GM13977 (cell line): ENCODE measurements around the gene SERP2.

Experiments used
- DNase-seq: peaks from one replicate; pipeline ENCODE4 v3.0.0; 2012; ENCODE audit warnings: low spot score
- in situ Hi-C: fragments of 300-500 bp; cut with MboI; formaldehyde crosslinking; loops from one replicate; pipeline ENCODE4 v1.12.0; 2022; ENCODE audit warnings: low sequenced_read_pairs, low pct_unique_long_range_greater_than_20kb, mixed read lengths, inconsistent platforms; ENCODE audit not compliant: unreplicated experiment
- TF ChIP-seq, protein P1 (sequence below): IDR thresholded peaks from 2 replicates; pipeline ENCODE4 v1.5.1; 2012; ENCODE audit warnings: mild to moderate bottlenecking, control low read depth; ENCODE audit not compliant: insufficient read depth; ENCODE audit errors: extremely low read depth, missing control alignments

Gene SERP2

GRCh38 chr13:44436589-44437337 lies 63.1 kb downstream of the SERP2 start:
- peak; percentile 45 for DNase-seq
- TF ChIP-seq, protein P1, sequence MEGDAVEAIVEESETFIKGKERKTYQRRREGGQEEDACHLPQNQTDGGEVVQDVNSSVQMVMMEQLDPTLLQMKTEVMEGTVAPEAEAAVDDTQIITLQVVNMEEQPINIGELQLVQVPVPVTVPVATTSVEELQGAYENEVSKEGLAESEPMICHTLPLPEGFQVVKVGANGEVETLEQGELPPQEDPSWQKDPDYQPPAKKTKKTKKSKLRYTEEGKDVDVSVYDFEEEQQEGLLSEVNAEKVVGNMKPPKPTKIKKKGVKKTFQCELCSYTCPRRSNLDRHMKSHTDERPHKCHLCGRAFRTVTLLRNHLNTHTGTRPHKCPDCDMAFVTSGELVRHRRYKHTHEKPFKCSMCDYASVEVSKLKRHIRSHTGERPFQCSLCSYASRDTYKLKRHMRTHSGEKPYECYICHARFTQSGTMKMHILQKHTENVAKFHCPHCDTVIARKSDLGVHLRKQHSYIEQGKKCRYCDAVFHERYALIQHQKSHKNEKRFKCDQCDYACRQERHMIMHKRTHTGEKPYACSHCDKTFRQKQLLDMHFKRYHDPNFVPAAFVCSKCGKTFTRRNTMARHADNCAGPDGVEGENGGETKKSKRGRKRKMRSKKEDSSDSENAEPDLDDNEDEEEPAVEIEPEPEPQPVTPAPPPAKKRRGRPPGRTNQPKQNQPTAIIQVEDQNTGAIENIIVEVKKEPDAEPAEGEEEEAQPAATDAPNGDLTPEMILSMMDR: no peak
- in situ Hi-C loops: loop anchor here (10.0 kb wide), 2 partner anchors 382 to 532 kb away; no protein-coding TSS in a partner anchor

- in situ Hi-C loops: loop anchor here (10.0 kb wide), 2 partner anchors 383 to 533 kb away; no protein-coding TSS in a partner anchor
- DNase-seq: peak; percentile 47
- TF ChIP-seq, protein P1: peak; percentile 45
Observed at GRCh38 chr13:44437356-44438233, 64.0 kb downstream of the SERP2 start.

- DNase-seq: no peak
- TF ChIP-seq, protein P1: no peak
- in situ Hi-C loops: loop anchor here (10.0 kb wide), 2 partner anchors 383 to 533 kb away; no protein-coding TSS in a partner anchor
Observed at GRCh38 chr13:44438234-44438579, 64.6 kb downstream of the SERP2 start.

- no peak for DNase-seq
- TF ChIP-seq, protein P1: no peak
- in situ Hi-C loops: loop anchor here (10.0 kb wide), 2 partner anchors 385 to 535 kb away; no protein-coding TSS in a partner anchor
Observed at GRCh38 chr13:44439452-44440024, 65.9 kb downstream of the SERP2 start.

DNA sequence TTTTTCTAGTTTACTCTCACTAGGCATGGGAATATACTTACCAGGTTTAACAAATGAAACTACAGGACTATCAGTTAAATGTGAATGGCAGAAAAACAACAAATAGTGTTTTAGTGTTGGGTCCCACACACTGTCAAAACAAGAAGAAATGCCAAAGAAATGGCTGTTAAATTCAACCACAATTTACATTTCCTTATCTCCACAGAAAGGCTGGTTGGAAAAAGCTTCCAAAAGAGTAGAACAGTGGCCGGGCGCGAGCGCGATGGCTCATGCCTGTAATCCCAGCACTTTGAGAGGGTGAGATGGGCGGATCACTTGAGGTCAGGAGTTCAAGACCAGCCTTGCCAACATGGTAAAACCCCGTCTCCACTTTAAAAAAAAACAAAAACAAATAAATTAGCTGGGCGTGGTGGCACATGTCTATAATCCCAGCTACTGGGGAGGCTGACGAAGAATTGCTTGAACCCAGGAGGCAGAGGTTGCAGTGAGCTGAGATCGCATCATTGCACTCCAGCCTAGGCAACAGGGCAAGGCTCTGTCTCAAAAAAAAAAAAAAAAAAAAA lies 66.5 kb downstream of the SERP2 start:
- no peak for DNase-seq
- TF ChIP-seq, protein P1: no peak
- in situ Hi-C loops: no loop called here
